Endodermal cell (in vitro differentiated cells): ENCODE results near the gene BAHCC1. TPM values are rescaled to one million over a fixed set of nuclear protein-coding genes. Genes with fewer than 3 reads are reported as not detected.

Experiments used
- DNase-seq: peaks from one replicate; pipeline ENCODE4 v3.0.0-alpha.2; 2017
- H3K27ac ChIP-seq: 2 replicates; pipeline ENCODE4 v1.5.1; 2013; ENCODE audit warnings: mild to moderate bottlenecking, low read depth, low read length, moderate library complexity
- H3K27me3 ChIP-seq: 2 replicates; pipeline ENCODE4 v1.6.1; 2013; ENCODE audit warnings: mild to moderate bottlenecking, low read length, moderate library complexity; ENCODE audit not compliant: insufficient read depth, control insufficient read depth, poor library complexity, severe bottlenecking
- H3K36me3 ChIP-seq: 2 replicates; pipeline ENCODE4 v1.7.0; 2013; ENCODE audit warnings: mild to moderate bottlenecking, low read length, moderate library complexity; ENCODE audit not compliant: control insufficient read depth, insufficient read depth
- H3K4me1 ChIP-seq: one replicate; pipeline ENCODE4 v1.7.0; 2013; ENCODE audit warnings: low read length; ENCODE audit not compliant: control insufficient read depth, insufficient read depth
- H3K4me3 ChIP-seq: 2 replicates; pipeline ENCODE4 v1.5.1; 2013; ENCODE audit warnings: mild to moderate bottlenecking, low read length, moderate library complexity
- H3K9ac ChIP-seq: 2 replicates; pipeline ENCODE4 v1.6.1; 2013; ENCODE audit warnings: mild to moderate bottlenecking, low read length, moderate library complexity; ENCODE audit not compliant: poor library complexity, severe bottlenecking; ENCODE audit errors: extremely low read depth
- H3K9me3 ChIP-seq: 2 replicates; pipeline ENCODE4 v1.6.1; 2013; ENCODE audit warnings: mild to moderate bottlenecking, low read length, moderate library complexity; ENCODE audit not compliant: control insufficient read depth
- H3K27ac Mint-ChIP-seq: 2 replicates; pipeline ENCODE4 v1.8.0; 2020; ENCODE audit warnings: mixed read lengths
- H3K27me3 Mint-ChIP-seq: 2 replicates; pipeline ENCODE4 v1.8.0; 2021; ENCODE audit warnings: mild to moderate bottlenecking, mixed read lengths; ENCODE audit not compliant: insufficient read depth
- H3K36me3 Mint-ChIP-seq: 2 replicates; pipeline ENCODE4 v1.8.0; 2020; ENCODE audit warnings: low read depth, mixed read lengths
- H3K4me1 Mint-ChIP-seq: 2 replicates; pipeline ENCODE4 v1.8.0; 2020; ENCODE audit warnings: mixed read lengths
- H3K4me3 Mint-ChIP-seq: 2 replicates; pipeline ENCODE4 v1.8.0; 2020; ENCODE audit warnings: mild to moderate bottlenecking, moderate library complexity, mixed read lengths
- H3K9me3 Mint-ChIP-seq: 2 replicates; pipeline ENCODE4 v1.8.0; 2020; ENCODE audit warnings: mild to moderate bottlenecking, mixed read lengths
- CTCF ChIP-seq: fragments of 200-600 bp; sonication (generic); conservative IDR thresholded peaks from 2 replicates; pipeline ENCODE4 v1.5.0; 2021; ENCODE audit warnings: antibody characterized with exemption, mild to moderate bottlenecking
- WGBS, 2 experiments: methylation state at CpG; one replicate each; pipeline versions ENCODE4 v1.1.5 to v1.1.7; 2013; ENCODE audit warnings: missing lambda C conversion rate in 2 of 2, mixed read lengths in 1 of 2; ENCODE audit not compliant: insufficient coverage in 1 of 2, insufficient read length in 1 of 2; 5-methylcytosine and 5-hydroxymethylcytosine counted together
- total RNA-seq, 2 donors: library from RNA; stranded (reverse); fragmentation: NEBNext Ultra II Directional in 1 of 2; extraction: Animal tissue kit (Norgen Biotek cat#: 25700) in 1 of 2; gene quantifications; 2 replicates in 1 of 2; 3 replicates in 1 of 2; pipeline ENCODE4 v1.2.1, GENCODE V29; 2021

Gene BAHCC1
- total RNA-seq, 2 donors from 2014 or later, result 63.9 to 78.1 TPM

DNA sequence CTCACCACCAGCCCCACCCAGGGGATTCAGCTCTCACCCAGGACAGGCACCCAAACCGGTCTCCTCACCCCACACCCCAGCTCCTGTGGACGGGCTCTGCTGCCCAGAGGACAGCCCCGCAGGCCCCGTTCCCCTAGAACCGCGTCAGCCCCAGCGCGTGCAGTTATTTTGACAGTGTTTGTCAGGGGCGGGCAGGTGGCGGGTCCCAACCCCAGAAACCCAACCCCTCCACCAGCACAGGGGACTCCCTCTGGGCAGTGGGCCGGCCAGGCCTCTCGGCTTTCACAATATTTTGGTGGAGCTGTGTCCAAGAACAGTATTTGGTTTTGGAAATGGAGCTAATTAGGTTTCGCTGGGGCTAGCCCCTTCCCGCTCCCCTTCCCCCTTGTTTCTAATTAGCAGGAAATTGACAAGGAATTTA is 44.8 kb downstream of the BAHCC1 start:
- Histone ChIP-seq H3K27ac (peak overlapping the region; percentile 22), H3K4me3 (no peak overlapping the region), H3K4me1 (no peaks in the 10 kb centered on the region), H3K9me3 (no peaks in the 10 kb centered on the region), H3K9ac (no peak overlapping the region), H3K27me3 (no peaks in the 10 kb centered on the region), H3K36me3 (no peaks in the 10 kb centered on the region)
- 87 to 93% methylated on average over 9 to 14 of the region's 14 CpGs for WGBS, 2 experiments
- Mint-ChIP-seq H3K27ac (no peak overlapping the region), H3K9me3 (no peaks in the 10 kb centered on the region), H3K36me3 (peaks cover 3% of the 10 kb centered on the region), H3K27me3 (no peaks in the 10 kb centered on the region), H3K4me3 (no peak overlapping the region), H3K4me1 (peaks cover 1% of the 10 kb centered on the region)
- no peak for TF ChIP-seq CTCF
- no peak for DNase-seq

DNA sequence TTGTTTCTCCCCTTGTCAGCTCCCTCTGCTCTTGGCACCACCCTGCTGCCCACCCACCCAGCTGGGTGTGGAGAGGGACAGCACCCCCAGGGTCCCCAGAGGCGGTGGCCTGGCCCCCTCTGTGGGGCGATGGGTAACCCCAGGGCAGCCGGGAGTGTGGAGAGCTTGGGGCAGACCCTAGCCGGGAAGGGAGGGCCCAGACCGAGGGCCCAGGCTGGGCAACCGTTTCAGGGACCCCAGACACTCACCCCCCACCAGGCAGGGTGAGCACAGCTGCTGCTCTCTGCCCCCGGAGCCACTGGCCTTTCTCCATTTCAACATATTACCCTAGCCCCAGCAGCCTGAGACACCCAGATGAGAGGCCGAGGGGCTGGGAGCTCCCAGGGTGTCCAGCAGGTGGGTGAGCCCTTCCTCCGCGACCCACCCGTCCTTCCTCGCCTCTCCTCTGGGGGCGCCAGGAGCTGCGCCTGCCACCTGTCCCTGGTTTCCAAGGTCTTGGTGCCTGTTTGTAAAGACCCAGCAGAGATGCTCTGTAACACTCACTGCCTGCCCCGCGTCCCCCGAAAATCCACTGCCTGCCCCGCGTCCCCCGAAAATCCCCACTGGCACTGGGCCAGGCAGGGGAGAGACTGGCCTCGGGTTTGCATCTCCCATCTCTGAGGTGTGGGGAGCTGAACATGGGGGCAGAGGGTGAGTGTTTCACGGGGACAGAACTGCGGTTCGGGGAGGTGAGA is 45.4 kb downstream of the BAHCC1 start:
- Histone ChIP-seq H3K27me3 (no peaks in the 10 kb centered on the region), H3K4me3 (no peak overlapping the region), H3K4me1 (no peaks in the 10 kb centered on the region), H3K27ac (peak overlapping the region; percentile 22), H3K36me3 (no peaks in the 10 kb centered on the region), H3K9ac (no peak overlapping the region), H3K9me3 (no peaks in the 10 kb centered on the region)
- Mint-ChIP-seq H3K4me3 (no peak overlapping the region), H3K27me3 (no peaks in the 10 kb centered on the region), H3K4me1 (peaks cover 1% of the 10 kb centered on the region), H3K36me3 (peaks cover 3% of the 10 kb centered on the region), H3K27ac (no peak overlapping the region), H3K9me3 (no peaks in the 10 kb centered on the region)
- peak; percentile 97 for DNase-seq
- WGBS, 2 experiments, result 46 to 54% methylated on average over 11 to 24 of the region's 24 CpGs
- TF ChIP-seq CTCF, result peak; percentile 86

GRCh38 chr17:81442791-81443190 is 47.5 kb downstream of the BAHCC1 start:
- H3K9me3 Mint-ChIP-seq, result no peaks in the 10 kb centered on the region
- peaks cover 1% of the 10 kb centered on the region for H3K4me1 Mint-ChIP-seq
- no peak for DNase-seq
- H3K27me3 ChIP-seq, result no peaks in the 10 kb centered on the region
- H3K9me3 ChIP-seq, result no peaks in the 10 kb centered on the region
- no peak overlapping the region for H3K4me3 Mint-ChIP-seq
- no peak overlapping the region for H3K9ac ChIP-seq
- H3K4me1 ChIP-seq, result no peaks in the 10 kb centered on the region
- TF ChIP-seq CTCF, result no peak
- H3K27ac ChIP-seq, result no peak overlapping the region
- no peaks in the 10 kb centered on the region for H3K27me3 Mint-ChIP-seq
- 92 to 98% methylated on average over 10 to 17 of the region's 17 CpGs for WGBS, 2 experiments
- H3K4me3 ChIP-seq, result no peak overlapping the region
- H3K36me3 Mint-ChIP-seq, result peaks cover 11% of the 10 kb centered on the region
- H3K36me3 ChIP-seq, result no peaks in the 10 kb centered on the region
- H3K27ac Mint-ChIP-seq, result no peak overlapping the region
